ENCODE results near the gene SLC7A6.

The SLC7A6 gene

DNA sequence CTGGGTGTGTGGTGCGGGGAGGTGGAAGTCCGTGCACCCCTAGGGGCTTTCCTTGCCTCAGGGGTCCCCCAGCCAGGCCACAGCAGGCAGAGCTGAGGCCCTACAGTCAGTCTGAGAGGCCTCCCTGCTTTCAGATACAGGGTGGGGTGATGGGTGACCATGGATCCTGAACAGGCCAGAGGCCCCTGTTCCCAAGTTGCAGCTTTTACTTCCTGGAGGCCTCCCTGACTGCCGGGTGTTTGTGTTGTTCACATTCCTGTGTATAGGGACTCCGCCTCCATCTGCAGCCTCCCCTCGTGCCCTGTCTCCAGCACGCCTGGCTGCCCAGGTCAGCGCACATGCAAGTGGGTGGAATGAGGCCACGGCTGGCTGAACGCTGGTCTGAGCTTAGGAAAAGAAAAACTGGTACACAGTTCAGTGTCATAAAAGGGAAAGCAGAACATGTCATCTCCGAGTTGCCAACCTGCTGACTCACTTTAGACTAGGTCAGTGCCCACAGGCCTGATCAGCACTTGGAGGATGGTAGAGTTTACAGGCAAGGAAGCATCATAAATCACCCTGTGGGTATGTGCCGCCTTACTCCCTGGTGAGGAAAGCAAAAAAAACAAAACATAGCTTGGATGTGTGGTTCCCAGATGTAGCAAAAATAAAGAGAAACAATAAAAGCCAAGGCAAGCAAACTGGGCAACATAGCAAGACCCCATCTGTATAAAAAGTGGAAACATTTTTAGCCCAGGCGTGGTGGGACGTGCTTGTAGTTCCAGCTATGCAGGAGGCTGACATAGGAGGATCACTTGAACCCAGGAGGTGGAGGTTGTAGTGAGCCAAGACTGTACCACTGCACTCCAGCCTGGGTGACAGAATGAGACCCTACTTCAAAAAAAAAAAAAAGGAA, 6.2 kb upstream of the SLC7A6 start:
- DNase-seq = no peak

DNA sequence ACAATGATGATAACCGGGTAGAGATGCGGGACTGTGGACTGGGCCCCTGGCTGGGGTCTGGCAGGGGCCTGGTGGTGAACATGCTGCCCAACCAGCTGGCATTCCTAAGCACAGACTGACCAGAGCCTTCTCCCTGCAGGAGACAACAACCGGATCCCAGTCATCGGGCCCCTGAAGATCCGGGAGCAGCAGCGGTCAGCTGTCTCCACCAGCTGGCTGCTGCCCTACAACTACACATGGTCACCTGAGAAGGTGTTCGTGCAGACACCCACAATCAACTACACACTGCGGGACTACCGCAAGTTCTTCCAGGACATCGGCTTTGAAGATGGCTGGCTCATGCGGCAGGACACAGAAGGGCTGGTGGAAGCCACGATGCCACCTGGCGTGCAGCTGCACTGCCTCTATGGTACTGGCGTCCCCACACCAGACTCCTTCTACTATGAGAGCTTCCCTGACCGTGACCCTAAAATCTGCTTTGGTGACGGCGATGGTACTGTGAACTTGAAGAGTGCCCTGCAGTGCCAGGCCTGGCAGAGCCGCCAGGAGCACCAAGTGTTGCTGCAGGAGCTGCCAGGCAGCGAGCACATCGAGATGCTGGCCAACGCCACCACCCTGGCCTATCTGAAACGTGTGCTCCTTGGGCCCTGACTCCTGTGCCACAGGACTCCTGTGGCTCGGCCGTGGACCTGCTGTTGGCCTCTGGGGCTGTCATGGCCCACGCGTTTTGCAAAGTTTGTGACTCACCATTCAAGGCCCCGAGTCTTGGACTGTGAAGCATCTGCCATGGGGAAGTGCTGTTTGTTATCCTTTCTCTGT, 5.1 kb upstream of the SLC7A6 start:
- DNase-seq = no peak

DNA sequence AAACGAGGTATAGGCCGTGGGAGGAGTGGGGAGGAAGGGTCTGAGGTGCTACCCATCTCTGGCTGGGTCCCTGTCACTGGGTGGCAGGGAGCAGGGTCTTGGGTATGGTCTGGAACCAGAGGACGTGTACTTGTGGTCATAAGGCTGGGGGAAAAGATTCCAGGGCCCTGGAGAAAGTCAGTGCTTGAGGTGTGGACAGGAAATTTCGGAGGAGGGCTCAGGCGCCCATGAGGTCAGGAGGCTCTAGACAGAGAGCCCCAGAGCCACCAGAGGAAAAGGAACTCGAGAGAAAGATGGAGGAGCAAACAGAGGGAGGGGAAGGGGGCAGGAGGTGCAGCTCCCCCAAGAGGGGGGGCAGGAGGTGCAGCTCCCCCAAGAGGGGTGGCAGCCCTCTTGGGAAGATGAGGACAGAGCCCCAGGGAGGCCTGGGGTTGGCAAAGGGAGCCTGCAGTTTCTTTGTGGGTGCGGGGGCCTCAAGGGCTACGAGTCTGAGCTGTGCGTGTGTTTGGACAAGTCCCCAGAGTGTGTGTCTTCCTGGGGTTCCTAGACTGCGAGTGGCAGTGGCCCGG, 683 bp upstream of the SLC7A6 start:
- DNase-seq = no peak

DNA sequence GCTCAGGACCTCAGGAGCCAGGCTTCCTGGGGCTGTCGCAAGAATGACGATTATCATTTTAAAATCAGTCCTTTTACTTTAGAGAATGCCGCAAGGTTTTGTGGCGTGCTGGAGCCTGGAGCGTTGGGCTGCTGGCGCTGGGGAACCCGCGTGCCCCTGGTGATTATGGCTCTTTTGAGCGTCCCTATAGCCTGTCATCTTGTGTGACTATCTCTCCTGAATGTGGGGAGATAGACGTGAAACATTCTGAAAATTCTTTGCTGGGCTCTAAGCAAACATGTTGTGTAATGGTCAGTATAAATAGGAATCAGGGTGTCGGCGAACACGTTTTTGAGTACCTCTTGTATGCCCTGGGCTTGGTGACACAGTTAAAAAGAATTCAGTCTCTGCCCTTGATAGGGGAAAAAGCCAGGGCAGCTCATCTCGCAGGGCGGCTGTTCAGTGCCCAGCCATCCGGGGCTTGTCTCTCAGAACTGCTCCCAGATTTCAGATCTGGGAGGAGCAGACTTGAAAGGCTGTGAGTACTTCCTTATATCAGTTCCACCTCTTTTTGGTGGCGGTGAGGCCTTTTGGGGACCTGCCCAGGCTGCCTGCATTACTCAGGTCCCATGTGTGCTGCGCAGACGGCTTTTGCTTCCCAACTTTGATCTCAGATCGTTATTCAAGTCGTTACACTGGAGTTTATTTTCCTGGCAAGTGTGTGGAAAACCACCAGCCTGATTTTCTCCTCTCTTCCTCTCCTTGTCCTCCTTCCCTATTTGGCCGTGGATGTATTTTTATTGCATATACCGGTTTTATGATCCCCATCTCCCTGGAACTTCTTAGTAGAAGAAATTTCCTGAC, 973 bp downstream of the SLC7A6 start:
- peak; percentile 69 for DNase-seq

DNA sequence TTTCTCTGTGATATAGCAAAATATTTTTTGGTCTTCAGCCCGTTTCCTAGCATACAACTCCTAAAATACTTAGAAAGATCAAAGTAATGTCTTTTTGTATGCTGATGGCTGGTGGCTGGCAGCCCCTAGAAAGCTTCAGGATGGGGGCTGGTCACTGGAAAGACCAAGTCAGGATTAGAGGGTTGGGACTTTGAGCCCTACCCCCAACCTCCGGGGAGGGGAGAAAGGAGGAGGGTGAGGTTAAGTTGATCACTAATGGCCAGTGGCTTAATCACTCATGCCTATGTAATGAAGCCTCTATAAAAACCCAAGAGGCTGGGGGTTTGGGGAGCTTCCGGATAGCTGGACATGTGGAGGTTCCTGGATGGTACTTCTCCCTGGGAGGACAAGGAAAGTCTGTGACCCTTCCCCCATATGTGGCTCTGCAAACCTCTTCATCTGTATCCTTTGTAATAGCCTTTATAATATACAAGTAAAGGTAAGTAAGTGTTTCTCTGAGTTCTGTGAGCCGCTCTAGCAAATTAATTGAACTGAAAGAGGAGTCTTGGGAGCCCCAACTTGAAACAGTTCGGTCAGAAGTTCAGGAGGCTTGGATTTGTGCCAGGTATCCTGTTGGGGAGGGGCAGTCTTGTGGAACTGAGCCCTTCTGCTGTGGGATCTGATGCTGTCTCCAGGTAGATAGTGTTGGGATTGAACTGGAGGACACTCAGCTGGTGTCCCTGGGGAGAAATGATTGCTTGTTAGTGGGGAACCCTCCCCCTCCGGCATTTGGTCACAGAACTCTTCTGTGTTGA, 3.5 kb downstream of the SLC7A6 start:
- no peak for DNase-seq

DNA sequence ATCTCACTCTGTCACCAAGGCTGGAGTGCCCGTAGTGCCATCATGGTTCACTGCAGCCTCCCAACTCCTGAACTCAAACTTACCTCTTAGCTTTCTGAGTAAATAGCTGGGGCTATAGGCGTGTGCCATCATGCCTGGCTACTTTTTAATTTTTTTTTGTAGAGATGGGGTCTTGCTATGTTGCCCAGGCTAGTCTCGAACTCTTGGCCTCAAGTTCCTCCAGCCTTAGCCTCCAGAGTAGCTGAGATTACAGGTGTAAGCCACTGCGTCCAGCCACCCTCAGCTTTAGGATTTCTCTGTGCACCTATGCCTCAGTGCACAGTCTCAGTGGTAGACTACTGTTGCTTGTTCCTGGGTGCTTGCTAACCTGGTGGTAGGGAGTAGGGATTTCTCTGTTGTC, 5.5 kb downstream of the SLC7A6 start:
- no peak for DNase-seq

DNA sequence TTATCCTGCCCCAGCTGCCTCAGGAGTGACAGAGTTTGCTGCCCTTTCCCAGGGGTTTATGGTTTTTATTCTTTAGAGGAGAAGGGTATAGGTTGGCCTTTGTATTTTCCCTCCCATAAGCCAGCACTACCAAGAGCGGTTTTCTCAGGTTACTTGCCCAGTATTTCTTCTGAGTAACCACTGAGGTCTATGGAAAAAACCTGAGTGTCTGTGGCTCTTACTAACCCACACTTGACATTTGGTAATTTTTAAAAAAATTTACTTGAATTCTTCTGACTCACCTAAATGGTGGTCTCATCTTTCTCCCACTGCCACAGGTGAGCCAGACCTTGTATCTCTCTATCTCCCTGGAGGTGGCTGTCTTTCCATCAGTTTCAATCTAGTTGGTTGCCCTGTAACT, 6.0 kb downstream of the SLC7A6 start:
- DNase-seq = no peak

DNA sequence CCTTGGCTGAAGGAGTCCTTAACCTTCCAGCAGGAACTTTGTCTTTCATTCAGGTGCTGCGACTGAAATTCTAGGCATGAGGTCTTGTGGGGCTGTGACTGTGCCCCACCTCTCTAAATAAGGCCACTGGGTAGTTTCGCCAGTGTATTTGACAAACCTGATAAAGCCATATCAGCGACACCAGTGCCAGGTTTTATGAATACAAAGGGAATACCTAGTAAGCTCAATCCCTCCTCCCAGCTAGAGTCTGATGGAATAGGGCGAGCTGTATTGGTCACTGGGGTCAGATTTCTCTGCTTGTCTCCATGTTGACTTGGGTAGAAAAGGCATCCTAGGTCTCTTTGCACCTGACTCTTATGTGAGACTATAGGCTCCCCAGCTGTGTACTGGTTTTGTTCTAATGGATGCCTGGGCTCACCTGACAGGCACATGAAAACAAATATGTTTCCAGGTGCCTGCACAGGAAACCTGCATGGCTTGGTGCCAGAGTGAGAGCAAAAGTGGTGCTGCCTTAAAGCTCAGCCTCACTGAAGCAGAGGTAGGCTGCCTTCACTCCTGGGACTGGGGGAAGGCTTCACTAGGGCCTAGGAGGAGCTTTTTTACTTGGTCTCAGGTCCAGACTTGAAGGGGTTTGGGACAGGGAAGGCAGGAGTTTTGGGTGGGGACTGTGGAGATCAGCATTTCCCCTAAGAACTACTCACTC, 8.3 kb downstream of the SLC7A6 start:
- peak; percentile 19 for DNase-seq

DNA sequence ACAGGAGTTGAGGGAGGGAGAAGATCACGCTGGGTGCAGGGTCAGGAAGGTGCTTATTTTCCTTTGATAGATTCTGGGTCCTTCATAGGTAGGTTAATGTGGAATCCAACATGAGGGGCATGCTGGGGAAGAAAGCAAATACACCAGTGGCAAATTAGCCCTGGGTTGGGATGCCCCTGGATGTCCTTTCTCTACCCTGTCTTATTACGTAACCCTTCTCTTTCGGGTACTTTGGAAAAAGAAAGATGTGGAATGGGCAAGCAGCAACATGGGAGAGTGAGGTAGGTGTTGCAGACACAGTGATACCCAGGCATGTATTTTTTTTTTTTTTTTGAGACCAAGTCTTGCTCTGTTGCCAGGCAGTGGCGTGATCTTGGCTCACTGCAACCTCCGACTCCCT, 9.1 kb downstream of the SLC7A6 start:
- DNase-seq = no peak

DNA sequence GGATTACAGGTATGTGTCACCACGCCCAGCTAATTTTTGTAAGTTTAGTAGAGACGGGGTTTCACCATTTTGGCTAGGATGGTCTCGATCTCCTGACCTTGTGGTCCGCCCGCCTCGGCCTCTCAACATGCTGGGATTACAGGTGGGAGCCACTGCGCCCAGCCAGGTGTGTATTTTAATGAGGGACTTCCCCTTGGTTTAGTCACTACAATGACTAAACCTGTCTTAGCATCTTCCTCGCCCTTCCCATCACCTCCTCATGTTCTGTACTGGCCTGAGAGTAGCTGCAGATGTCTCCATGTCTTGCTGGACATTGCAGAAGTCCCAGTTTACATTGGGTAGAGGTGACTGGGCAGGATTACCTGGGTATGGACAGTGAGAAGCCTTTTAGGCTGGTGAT, 9.6 kb downstream of the SLC7A6 start:
- DNase-seq = no peak

DNA sequence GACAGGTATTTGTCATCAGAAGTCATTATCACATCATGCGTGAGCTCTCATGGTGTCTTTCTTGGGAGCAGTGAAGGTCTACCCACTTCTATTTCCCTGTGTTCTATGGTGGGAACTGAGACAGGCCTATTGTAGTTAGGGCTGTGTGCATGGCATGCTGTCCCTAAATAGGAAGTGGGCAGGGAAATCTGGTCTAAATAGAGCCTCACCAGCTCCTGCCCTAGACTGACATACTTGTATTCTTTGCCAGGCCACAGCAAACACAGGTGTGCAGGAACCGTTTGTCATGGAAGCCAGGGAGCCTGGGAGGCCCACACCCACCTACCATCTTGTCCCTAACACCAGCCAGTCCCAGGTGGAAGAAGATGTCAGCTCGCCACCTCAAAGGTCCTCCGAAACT, 10.1 kb downstream of the SLC7A6 start:
- no peak for DNase-seq

DNA sequence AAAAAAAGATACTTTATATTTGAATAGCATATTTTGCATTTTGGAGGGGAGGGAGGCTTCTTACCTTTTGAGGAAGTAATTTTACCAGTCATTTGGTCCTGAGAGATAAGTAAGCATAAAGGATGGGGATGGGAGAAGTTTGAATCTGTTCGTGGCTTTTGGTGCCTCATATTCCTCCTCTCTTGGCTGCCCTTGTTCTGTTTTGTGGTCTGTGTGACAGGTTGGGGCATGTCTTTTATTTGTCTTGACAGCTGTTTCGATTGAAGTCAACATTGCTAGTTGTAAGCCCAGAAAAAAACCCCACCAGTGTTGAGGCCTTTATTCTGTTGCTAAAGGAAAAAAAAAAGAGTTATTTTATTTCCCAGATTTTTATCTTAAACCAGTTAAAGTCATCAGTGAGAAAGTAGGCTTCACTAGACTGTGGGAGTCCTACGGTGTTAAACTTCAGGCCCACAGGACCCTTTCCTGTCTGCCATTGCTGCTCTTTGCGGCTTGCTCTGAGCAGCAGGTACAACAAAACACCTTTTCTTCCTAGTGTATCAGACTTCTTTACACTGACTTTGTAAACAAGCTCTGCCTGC, 11.4 kb downstream of the SLC7A6 start:
- DNase-seq = peak; percentile 22

DNA sequence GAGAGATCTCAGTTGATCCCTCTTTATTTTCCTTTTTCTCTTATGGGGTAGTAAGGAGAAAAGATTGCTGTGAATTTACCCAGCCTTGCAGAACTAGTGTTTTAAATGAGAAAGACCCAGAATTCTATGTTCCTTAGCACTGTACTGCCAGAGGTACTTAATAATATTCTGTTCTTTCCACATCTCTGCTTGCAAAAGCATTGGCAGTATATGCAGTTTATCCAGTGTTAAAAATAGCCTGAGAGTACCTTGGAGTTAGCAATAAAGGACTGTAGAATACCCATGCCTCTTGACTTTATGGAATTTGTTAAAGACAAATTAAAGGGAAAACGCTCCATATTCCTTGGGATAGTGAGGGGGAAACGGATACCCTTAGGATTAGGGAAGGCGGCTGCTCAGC, 11.9 kb downstream of the SLC7A6 start:
- no peak for DNase-seq

DNA sequence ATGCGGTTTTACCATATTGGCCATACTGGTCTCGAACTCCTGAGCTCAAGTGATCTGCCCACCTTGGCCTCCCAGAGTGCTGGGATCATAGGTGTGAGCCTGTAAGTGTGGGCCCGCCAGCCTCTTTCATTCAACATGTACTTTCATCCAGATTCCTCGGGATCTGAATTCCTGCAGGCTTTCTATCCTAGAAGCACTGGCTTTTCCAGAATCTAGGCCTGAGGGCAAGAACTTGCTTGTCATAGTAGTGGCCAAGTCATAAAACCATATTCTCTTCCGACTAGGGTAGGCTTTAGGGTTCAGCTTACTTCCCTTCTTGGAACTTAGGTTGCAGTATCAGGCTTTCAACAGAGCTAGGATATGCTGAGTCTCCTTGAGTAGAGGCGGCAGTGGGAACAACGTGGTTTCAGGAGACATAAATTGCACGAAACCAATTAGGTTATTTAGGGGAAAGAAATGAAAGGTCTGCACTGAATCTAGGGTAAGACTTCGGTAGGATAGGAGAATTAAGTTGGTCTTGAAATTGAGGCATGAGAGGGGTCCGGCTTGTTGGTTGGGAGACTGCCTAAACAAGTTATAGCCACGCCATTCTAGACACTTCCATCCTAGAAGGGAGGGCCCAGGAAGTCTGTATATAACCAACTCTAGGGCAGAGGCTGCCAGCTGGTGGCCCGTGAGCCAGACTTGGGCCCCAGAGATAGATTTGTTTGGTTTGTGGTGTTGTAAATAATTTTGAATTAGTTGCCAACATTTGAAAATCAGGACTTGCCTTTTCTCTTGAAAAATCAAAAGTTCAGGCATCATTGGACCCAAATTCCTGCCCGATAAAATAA, 15.6 kb downstream of the SLC7A6 start:
- no peak for DNase-seq

DNA sequence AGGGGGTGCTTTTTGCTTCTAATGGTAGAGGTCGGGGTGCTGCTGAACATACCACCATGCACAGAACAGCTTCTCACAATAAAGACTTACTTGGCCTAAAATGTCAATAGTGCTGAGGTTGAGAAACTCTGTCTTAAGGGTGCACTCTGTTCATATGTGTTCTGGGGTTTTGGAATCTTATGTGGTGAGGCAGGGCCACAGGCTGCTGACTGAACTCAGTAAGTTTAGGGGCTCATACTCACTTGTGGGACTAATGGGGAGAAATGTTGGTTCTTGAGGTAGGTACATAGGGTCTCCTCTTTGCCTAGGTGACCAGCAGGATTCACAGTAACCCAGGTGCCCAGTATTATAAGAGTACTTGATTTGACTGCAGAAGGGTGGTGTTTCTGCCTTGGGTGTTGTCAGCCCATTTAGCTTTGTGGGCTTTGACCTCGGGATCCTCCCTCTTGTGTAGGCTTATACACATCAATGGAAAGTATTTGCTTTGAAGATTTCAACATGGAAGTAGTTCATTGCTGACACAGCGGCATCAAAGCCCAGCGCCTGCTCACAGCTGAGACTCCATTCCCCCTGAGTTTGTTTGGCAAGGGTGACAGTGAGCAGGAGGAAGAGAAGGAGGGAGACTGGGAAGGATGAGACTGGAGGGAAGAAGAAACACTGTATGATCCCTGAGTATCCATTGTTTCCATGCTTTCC, 17.2 kb downstream of the SLC7A6 start:
- no peak for DNase-seq

DNA sequence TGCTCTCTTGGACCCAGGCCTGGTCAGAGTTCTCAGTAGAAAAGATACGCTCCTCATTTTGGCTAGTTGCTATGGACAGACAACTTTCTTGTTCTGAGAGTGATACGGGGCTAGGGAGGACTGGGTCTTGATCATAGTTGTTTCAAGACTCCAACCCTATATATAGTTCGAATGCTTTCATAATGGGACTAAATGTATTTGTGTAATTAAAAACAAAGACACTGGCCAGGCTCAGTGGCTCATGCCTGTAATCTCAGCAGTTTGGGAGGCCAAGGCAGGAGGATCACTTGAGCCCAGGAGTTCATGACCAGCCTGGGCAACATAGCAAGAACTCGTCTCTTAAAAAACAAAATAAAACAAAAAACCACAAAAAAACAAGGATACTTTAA, 17.7 kb downstream of the SLC7A6 start:
- no peak for DNase-seq

DNA sequence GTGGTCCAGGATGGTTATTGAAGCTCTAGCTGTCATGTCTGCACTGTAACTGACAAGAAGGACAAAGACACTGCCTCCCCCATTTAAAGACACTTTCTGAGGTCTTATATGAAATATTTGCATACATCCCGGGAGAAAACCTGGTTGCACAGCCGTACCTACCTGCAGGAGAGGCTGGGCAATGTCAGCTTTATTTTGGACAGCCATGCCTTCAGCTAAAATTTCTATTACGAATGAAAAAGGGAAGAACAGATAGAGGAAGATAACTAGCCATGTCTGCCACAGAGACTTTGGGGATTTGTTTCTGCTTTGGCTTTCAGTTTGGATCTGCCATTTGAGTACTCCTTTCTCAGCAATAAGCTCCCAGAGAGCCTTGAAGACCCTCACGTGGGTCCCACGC, 19.0 kb downstream of the SLC7A6 start:
- no peak for DNase-seq

DNA sequence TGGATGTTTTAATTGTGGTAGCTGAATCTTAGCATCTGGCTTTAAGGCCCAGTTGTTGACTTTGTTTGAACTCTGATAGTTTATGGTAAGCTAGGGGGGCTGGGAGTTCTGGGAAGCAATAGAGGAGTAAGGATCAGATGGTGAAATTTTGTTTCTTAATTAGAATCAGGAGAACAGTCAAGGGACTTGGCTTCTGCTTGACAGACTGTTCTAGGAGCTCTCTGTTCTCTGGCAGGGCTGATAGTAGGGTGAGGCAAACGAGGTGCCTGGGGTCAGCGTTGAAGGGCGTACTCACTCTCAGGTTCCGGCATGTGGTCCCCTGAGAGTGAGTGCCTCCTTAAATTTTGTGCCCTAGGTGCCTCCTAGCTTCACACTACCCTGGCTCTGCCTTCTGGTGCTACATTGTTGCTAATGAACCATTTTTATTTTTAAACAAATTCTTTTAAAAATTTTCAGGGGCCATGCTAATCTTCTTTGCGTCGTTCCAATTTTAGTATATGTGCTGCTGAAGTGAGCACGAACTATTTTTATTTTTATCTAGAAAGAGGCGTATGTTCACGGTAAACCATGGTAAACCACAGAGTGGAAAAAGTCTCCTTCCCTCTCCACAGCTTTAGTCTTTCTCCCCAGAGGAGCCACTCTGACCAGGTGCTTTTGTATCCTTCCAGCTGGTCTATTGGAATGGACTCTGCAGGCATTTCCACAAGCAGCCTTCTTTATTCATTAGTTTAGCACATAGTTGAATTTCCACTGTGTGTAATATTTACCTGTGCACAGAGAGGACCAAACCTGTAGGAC, 19.7 kb downstream of the SLC7A6 start:
- peak; percentile 23 for DNase-seq

DNA sequence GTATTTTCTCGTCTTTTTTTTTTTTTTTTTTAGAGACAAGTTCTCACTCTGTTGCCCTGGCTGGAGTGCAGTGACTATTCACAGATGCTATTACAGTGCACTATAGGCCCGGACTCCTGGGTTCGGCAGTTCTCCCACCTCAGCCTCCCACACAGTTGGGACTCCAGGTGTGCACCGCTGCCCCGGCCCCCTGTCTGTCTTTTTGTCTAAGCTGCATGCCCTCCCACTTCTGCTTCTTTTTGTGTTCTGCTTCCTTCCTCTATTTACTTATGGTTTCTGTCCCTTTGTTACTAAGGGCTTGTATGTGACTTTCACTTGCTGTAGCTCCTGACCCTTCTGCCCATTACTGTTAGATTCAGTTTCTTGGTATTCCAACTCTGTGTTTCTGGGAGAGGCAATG, 20.5 kb downstream of the SLC7A6 start:
- DNase-seq = no peak
